Kidney epithelial cell (primary cell): ENCODE measurements around the gene IRF3. TPM values are rescaled to one million over a fixed set of nuclear protein-coding genes. Genes with fewer than 3 reads are reported as not detected.

Experiments used
- DNase-seq: peaks from one replicate; pipeline ENCODE4 v3.0.0-alpha.2; 2010; ENCODE audit warnings: low read depth
- H3K27me3 ChIP-seq: 2 replicates; pipeline ENCODE4 v1.6.0; 2011; ENCODE audit warnings: low read length; ENCODE audit not compliant: control insufficient read depth, insufficient read depth
- H3K36me3 ChIP-seq: 2 replicates; pipeline ENCODE4 v1.5.1; 2011; ENCODE audit warnings: low read length; ENCODE audit not compliant: control insufficient read depth, insufficient read depth
- H3K4me3 ChIP-seq: 2 replicates; pipeline ENCODE4 v1.5.1; 2011; ENCODE audit warnings: low read depth, mild to moderate bottlenecking, control low read depth, low read length
- total RNA-seq: library from RNA; depleted of rRNA; stranded (reverse); fragments of >200 nt; gene quantifications from 2 replicates; pipeline ENCODE4 v1.2.3, GENCODE V29; 2015
- TF ChIP-seq, protein P1 (sequence below): IDR thresholded peaks from 2 replicates; pipeline ENCODE4 v1.5.1; 2011; ENCODE audit warnings: mild to moderate bottlenecking, moderate library complexity, low read length, control low read depth, inconsistent platforms; ENCODE audit not compliant: insufficient read depth, poor library complexity, severe bottlenecking

The IRF3 gene
- total RNA-seq, 1 donor from 2014 or later: 66.6 TPM

- TF ChIP-seq, protein P1, sequence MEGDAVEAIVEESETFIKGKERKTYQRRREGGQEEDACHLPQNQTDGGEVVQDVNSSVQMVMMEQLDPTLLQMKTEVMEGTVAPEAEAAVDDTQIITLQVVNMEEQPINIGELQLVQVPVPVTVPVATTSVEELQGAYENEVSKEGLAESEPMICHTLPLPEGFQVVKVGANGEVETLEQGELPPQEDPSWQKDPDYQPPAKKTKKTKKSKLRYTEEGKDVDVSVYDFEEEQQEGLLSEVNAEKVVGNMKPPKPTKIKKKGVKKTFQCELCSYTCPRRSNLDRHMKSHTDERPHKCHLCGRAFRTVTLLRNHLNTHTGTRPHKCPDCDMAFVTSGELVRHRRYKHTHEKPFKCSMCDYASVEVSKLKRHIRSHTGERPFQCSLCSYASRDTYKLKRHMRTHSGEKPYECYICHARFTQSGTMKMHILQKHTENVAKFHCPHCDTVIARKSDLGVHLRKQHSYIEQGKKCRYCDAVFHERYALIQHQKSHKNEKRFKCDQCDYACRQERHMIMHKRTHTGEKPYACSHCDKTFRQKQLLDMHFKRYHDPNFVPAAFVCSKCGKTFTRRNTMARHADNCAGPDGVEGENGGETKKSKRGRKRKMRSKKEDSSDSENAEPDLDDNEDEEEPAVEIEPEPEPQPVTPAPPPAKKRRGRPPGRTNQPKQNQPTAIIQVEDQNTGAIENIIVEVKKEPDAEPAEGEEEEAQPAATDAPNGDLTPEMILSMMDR: no peak
- DNase-seq: no peak
- Histone ChIP-seq H3K27me3 (no peaks in the 10 kb centered on the region), H3K36me3 (no peaks in the 10 kb centered on the region), H3K4me3 (no peak overlapping the region)
Measured at GRCh38 chr19:49632576-49632975, 33.1 kb downstream of the IRF3 start.

DNA sequence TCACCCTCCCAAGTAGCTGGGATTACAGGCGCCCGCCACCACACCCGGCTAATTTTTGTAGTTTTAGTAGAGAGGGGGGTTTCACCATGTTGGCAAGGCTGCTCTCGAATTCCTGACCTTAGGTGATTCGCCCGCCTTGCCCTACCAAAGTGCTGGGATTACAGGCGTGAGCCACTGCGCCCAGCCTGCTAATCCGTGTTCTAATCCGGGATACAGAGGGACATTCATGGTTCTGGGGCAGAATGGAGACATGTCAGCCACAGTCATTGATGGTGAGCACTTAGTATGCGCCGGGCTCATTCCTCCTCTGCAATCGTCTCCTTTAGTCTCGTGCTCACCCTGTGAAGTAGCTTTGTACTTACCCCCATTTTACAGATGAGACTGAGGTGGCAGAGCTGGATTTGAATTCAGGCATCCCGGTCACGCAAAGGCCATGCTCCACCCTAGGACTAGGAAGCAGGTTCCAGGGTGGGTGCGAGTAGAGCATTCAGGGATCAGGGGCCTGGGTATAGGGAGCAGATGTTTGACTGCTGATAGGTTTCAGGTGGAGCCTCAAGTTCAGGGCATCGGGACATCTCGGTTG, 34.0 kb downstream of the IRF3 start:
- TF ChIP-seq, protein P1: no peak
- Histone ChIP-seq H3K36me3 (no peaks in the 10 kb centered on the region), H3K4me3 (no peak overlapping the region), H3K27me3 (no peaks in the 10 kb centered on the region)
- no peak for DNase-seq

DNA sequence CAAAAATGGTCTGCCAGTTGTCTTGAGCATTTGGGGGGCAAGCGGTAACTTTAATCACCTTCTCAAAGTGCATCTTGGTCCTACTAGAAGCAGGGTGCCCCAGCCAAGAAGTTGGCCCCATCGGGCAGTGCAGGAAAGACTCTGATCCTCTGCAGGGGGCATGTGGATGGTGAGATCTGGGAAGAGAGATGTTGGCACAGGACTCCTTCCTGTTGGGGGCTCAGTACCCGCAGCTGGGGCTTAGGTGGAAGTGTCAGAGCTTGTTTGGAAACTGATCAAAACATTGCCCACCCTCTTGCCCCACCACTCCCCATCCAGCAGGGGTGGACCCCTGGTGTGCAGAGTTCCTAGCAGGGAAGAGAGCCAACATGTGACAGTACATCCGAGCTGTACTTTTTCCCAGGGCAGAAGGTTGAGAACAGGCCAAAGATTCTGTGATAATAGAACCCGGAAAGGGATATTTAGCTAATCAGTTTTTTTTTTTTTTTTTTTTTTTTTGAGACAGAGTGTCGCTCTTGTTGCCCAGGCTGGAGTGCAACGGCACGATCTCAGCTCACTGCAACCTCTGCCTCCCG, 34.6 kb downstream of the IRF3 start:
- no peak overlapping the region for H3K4me3 ChIP-seq
- H3K27me3 ChIP-seq: no peaks in the 10 kb centered on the region
- TF ChIP-seq, protein P1: no peak
- no peak for DNase-seq
- no peaks in the 10 kb centered on the region for H3K36me3 ChIP-seq

DNA sequence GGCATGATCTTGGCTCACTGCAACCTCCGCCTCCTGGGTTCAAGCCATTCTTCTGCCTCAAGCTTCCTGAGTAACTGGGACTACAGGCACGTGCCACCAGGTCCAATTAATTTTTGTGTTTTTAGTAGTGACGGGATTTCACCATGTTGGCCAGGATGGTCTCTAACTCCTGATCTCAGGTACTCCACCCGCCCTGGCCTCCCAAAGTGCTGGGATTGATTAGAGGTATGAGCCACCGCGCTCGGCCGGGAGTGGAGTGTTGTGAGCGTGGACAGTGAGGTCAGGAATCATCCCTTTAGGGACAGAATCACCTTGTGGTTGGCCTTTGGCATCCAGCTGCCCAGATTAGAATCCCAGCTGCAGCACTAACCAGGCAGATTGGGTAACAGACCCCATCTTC, 36.0 kb downstream of the IRF3 start:
- no peak for DNase-seq
- H3K4me3 ChIP-seq: no peak overlapping the region
- H3K27me3 ChIP-seq: no peaks in the 10 kb centered on the region
- no peaks in the 10 kb centered on the region for H3K36me3 ChIP-seq
- TF ChIP-seq, protein P1: no peak

GRCh38 chr19:49626226-49626625, 39.4 kb downstream of the IRF3 start:
- TF ChIP-seq, protein P1: no peak
- no peaks in the 10 kb centered on the region for H3K27me3 ChIP-seq
- no peaks in the 10 kb centered on the region for H3K36me3 ChIP-seq
- no peak overlapping the region for H3K4me3 ChIP-seq
- DNase-seq: no peak
